ENCODE results near the gene DRD2. TPM values are rescaled to one million over a fixed set of nuclear protein-coding genes. Genes with fewer than 3 reads are reported as not detected.

The DRD2 gene
- total and polyA plus RNA-seq, 4 donors = not detected

DNA sequence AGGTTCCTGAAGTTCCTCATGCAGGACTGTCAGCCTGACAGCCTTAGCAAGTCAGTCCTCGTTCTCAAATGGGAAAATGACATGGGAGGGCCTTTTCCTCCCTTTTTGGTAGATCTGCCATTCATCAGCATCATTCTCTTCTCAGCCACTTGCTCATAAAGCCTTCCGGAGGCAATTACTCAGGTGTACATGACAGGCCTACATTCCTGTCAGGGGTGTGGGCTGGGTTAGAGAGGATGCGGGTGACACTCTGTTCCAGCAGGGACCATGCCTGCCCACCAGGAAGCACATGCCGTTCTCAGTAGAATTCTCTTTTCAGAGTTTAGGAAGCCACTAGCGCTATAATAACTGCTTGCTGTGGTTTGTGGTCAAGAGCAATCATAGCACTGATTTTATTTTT, 111.8 kb downstream of the DRD2 start:
- Histone ChIP-seq H3K27ac (ENCODE audit: low read depth in 1 of 2, low read length in 2 of 2) (no peak overlapping the region), H3K27me3 (ENCODE audit: control insufficient read depth in 4 of 4, insufficient read depth in 4 of 4, low read length in 3 of 4) (no peaks in the 10 kb centered on the region), H3K4me3 (ENCODE audit: low read depth in 1 of 3, low read length in 3 of 3) (no peak overlapping the region), H3K9ac (ENCODE audit: low read depth in 1 of 2, low read length in 2 of 2) (no peak overlapping the region), H3K4me1 (ENCODE audit: control insufficient read depth in 4 of 4, insufficient read depth in 4 of 4, low read length in 3 of 4) (no peaks in the 10 kb centered on the region), H3K36me3 (ENCODE audit: control insufficient read depth in 4 of 4, insufficient read depth in 3 of 4, low read depth in 1 of 4, low read length in 3 of 4) (peaks cover 0 to 55% (median 27%) of the 10 kb centered on the region in 4 donors), H3K9me3 (ENCODE audit: control insufficient read depth in 4 of 4, low read length in 3 of 4) (no peaks in the 10 kb centered on the region)
- 85% methylated on average over 5 of the region's 5 CpGs for WGBS
- TF ChIP-seq, protein P1, sequence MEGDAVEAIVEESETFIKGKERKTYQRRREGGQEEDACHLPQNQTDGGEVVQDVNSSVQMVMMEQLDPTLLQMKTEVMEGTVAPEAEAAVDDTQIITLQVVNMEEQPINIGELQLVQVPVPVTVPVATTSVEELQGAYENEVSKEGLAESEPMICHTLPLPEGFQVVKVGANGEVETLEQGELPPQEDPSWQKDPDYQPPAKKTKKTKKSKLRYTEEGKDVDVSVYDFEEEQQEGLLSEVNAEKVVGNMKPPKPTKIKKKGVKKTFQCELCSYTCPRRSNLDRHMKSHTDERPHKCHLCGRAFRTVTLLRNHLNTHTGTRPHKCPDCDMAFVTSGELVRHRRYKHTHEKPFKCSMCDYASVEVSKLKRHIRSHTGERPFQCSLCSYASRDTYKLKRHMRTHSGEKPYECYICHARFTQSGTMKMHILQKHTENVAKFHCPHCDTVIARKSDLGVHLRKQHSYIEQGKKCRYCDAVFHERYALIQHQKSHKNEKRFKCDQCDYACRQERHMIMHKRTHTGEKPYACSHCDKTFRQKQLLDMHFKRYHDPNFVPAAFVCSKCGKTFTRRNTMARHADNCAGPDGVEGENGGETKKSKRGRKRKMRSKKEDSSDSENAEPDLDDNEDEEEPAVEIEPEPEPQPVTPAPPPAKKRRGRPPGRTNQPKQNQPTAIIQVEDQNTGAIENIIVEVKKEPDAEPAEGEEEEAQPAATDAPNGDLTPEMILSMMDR (IDR thresholded peaks at IDR 0.05; ENCODE audit: low read depth, low read length, missing input control) = no peak
- TF ChIP-seq JUND (IDR thresholded peaks at IDR 0.05) = no peak
- TF ChIP-seq SP1 (IDR thresholded peaks at IDR 0.05) = no peak
- TF ChIP-seq, protein P2, sequence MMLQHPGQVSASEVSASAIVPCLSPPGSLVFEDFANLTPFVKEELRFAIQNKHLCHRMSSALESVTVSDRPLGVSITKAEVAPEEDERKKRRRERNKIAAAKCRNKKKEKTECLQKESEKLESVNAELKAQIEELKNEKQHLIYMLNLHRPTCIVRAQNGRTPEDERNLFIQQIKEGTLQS (IDR thresholded peaks at IDR 0.05) = no peak
- TF ChIP-seq, protein P3, sequence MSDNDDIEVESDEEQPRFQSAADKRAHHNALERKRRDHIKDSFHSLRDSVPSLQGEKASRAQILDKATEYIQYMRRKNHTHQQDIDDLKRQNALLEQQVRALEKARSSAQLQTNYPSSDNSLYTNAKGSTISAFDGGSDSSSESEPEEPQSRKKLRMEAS (IDR thresholded peaks at IDR 0.05) = no peak
- TF ChIP-seq HNF4G (IDR thresholded peaks at IDR 0.05) = no peak
- TF ChIP-seq, protein P4, sequence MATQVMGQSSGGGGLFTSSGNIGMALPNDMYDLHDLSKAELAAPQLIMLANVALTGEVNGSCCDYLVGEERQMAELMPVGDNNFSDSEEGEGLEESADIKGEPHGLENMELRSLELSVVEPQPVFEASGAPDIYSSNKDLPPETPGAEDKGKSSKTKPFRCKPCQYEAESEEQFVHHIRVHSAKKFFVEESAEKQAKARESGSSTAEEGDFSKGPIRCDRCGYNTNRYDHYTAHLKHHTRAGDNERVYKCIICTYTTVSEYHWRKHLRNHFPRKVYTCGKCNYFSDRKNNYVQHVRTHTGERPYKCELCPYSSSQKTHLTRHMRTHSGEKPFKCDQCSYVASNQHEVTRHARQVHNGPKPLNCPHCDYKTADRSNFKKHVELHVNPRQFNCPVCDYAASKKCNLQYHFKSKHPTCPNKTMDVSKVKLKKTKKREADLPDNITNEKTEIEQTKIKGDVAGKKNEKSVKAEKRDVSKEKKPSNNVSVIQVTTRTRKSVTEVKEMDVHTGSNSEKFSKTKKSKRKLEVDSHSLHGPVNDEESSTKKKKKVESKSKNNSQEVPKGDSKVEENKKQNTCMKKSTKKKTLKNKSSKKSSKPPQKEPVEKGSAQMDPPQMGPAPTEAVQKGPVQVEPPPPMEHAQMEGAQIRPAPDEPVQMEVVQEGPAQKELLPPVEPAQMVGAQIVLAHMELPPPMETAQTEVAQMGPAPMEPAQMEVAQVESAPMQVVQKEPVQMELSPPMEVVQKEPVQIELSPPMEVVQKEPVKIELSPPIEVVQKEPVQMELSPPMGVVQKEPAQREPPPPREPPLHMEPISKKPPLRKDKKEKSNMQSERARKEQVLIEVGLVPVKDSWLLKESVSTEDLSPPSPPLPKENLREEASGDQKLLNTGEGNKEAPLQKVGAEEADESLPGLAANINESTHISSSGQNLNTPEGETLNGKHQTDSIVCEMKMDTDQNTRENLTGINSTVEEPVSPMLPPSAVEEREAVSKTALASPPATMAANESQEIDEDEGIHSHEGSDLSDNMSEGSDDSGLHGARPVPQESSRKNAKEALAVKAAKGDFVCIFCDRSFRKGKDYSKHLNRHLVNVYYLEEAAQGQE (IDR thresholded peaks at IDR 0.05) = no peak
- TF ChIP-seq RXRA (IDR thresholded peaks at IDR 0.05) = no peak
- TF ChIP-seq YY1 (IDR thresholded peaks at IDR 0.05) = no peak
- TF ChIP-seq FOXA2 (IDR thresholded peaks at IDR 0.05) = no peak
- no peak for TF ChIP-seq GABPA (IDR thresholded peaks at IDR 0.05 in 1 of 2, conservative IDR thresholded peaks at IDR 0.05 in 1 of 2)
- no peak for TF ChIP-seq FOXA1 (IDR thresholded peaks at IDR 0.05)
- TF ChIP-seq, protein P5, sequence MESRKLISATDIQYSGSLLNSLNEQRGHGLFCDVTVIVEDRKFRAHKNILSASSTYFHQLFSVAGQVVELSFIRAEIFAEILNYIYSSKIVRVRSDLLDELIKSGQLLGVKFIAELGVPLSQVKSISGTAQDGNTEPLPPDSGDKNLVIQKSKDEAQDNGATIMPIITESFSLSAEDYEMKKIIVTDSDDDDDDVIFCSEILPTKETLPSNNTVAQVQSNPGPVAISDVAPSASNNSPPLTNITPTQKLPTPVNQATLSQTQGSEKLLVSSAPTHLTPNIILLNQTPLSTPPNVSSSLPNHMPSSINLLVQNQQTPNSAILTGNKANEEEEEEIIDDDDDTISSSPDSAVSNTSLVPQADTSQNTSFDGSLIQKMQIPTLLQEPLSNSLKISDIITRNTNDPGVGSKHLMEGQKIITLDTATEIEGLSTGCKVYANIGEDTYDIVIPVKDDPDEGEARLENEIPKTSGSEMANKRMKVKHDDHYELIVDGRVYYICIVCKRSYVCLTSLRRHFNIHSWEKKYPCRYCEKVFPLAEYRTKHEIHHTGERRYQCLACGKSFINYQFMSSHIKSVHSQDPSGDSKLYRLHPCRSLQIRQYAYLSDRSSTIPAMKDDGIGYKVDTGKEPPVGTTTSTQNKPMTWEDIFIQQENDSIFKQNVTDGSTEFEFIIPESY (IDR thresholded peaks at IDR 0.05) = no peak
- TF ChIP-seq TAF1 (conservative IDR thresholded peaks at IDR 0.05) = no peak
- TF ChIP-seq RAD21 (IDR thresholded peaks at IDR 0.05) = no peak
- DNase-seq (ENCODE audit: low spot score) = no peak

Small RNA genes within 50 kb of the gene (small RNA-seq; reads per million reads assigned to genes)
- not detected for gene MIR4301

Other genes starting within 250 kb of the DRD2 start
- 1 to 10 TPM; 5.7 to 9.0 TPM for gene TTC12, start 160.8 kb downstream of the DRD2 start, total RNA-seq
- gene TTC12, start 160.8 kb downstream of the DRD2 start, polyA plus RNA-seq = 1 to 10 TPM; 2.8 to 3.0 TPM
- under 1 TPM in 1 of 2 donors, not detected in 1; 0.08 TPM for gene ANKK1, start 87.6 kb downstream of the DRD2 start, total RNA-seq
- gene ANKK1, start 87.6 kb downstream of the DRD2 start, polyA plus RNA-seq = under 1 TPM in 1 of 2 donors, not detected in 1; 0.01 TPM
- gene TMPRSS5, start 230.9 kb upstream of the DRD2 start, total RNA-seq = under 1 TPM; 0.05 to 0.25 TPM
- gene TMPRSS5, start 230.9 kb upstream of the DRD2 start, polyA plus RNA-seq = under 1 TPM; 0.08 to 0.39 TPM